Activated CD4-positive, CD25-positive, alpha-beta regulatory T cell treated with anti-CD3 and anti-CD28 coated beads, Interleukin-2, amount 50 U/mL, for 72 hours (primary cell): ENCODE results near the gene ATG14.
"Not testable (repeated sequence)": the region's sequence is repeated elsewhere in the genome, so short reads cannot be mapped to it uniquely, and the experiment has no call there.

Experiments used
- DNase-seq: peaks from one replicate; pipeline ENCODE4 v3.0.0; 2021

Gene ATG14

DNA sequence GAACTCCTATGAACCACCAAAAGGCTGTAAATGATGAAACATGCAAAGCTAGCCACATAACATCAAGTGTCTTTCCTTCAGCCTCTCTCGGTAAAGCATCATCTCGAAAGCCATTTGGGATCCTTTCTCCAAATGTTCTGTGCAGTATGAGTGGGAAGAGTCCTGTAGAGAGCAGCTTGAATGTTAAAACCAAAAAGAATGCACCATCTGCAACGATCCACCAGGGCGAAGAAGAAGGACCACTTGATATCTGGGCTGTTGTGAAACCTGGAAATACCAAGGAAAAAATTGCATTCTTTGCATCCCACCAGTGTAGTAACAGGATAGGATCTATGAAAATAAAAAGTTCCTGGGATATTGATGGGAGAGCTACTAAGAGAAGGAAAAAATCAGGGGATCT lies 61.2 kb downstream of the ATG14 start:
- no peak for DNase-seq

GRCh38 chr14:55349565-55349964 lies 62.1 kb downstream of the ATG14 start:
- no peak for DNase-seq

- DNase-seq: no peak
These were observed 62.7 kb downstream of the ATG14 start for GRCh38 chr14:55348766-55349453.

- DNase-seq: no peak
These were observed 63.9 kb downstream of the ATG14 start for GRCh38 chr14:55347748-55348147.

DNA sequence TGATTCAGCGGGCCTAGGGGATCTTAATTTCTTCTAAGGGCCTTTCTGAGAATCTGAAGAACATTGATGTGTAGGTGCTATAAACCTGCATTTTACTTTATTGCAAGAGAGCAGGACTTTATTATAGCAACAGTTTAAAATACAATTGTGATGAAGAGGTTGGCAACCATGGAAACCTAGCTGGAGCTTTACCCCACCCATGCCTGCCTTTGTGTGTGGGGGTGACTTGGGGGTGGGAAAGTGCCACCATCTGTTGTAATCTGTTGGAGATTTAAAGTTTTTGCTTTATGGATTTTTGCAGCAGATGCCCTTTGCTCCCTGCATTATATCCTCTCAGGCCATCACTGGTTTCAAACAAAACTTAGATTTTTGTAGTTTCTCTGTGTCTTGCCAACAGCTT lies 64.6 kb downstream of the ATG14 start:
- no peak for DNase-seq

- not testable (repeated sequence) for DNase-seq
These were observed 67.0 kb downstream of the ATG14 start for GRCh38 chr14:55344582-55345163.

- DNase-seq: no peak
These were observed 69.8 kb downstream of the ATG14 start for GRCh38 chr14:55341781-55342180.

DNA sequence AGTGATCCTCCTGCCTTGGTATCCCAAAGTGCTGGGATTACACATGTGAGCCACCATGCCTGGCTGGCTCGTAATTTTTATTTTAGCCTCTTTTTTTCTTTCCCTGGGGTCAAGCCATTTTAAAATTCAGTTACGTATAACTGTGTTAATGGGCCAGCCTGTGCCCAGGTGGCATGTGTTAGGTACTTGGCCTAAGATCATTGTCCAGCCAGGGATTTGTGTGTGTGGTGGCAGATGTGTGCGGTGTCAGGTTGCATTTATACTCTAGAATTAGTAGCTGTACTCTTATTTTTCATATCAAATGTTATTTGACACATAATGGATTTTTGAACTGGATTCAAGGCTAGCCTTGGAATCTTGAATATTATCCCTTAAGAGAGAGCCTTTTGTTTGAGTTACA lies 71.1 kb downstream of the ATG14 start:
- DNase-seq: no peak

GRCh38 chr14:55339770-55340169 lies 71.9 kb downstream of the ATG14 start:
- no peak for DNase-seq

DNA sequence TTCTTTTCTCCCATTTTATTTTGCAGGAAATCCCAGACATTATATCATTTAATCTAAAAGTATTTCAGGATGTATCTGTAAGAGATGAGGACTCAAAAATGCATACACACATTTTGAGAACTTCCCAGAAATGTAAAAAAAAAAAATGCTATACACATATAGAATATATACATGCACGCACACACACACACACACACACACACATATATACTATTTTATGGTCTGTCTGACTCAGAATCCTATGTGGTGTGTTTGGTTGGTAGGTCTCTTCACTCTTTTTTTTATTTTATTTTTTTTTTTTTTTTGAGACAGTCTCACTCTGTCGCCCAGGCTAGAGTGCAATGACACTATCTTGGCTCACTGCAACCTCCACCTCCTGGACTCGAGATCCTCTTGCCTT lies 74.9 kb downstream of the ATG14 start:
- no peak for DNase-seq

DNA sequence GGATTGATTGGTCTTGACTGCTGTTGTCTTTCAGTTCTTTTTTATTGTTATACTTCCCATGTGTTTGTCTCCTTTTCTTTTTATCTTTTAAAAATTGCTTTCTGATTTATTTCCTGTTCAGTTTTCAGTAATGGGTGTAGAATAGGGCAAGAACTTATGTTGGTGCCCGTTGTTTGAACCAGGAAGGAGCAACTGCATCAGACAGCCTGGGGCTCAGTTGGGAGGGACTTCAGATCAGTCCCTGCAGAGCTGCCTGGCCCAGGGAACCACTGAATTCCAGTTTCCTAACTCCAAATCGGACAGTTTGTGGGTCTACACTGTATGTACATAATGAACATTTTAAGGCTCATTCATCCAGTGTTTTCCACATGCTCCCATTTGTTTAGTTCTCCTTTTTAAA lies 75.5 kb downstream of the ATG14 start:
- no peak for DNase-seq

DNA sequence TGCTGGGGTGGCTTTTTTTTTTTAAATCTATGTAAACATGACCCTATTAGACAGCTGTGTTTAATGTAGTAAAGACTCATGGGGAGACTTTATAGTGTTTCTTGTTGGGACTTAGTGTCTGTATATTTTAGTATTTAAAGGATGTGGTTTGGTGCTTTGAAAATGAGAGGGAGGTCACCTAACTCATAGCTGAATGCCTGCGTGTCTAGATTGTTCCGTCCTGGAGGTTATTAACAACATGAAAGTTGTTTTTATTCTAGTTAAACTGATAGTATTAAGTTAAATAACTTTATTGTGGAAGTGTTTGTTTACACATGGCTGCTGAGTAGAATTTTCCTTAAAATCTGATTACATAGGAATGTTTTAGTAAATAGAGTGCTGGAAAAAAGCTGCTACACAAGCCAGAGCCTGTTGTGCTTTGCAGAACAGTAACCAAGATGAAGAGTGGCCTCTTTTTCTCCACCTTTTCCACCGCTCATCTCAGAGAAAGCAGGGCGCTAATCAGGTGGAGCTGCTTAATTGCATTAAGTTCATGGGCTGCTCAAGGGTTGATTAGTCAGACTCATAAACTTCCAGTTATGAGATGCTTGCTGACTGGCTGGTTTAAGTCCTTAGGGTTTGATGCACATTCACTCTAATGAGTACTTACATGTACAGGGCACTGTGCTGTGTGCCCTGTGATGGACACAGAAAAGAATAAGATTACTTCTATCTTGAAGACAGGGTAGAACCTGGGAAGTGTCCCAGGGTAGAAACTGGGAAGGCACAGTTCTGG lies 77.7 kb downstream of the ATG14 start:
- DNase-seq: no peak

- DNase-seq: no peak
These were observed 78.7 kb downstream of the ATG14 start for GRCh38 chr14:55332654-55333570.

- DNase-seq: no peak
These were observed 81.5 kb downstream of the ATG14 start for GRCh38 chr14:55329999-55330710.

- DNase-seq: no peak
These were observed 83.3 kb downstream of the ATG14 start for GRCh38 chr14:55328317-55328716.

DNA sequence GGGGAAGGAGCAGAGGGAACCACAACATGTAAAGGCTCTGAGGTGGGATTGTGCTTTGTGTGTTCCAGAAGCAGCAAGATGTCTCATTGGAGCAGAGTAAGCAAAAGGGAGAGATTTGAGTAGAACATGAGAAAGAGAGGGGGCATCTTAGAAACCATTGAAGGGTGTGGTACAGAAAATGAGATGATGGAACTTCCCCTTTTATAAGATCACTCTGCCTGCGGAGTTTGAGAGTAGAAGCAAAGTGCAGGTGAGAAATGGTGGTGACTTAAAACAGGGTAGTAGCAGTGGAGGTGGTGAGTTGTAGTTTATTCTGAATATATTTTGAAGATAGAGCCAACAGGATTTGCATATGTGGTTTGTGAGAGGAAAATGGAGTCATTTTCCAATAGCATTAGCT lies 84.5 kb downstream of the ATG14 start:
- DNase-seq: no peak

GRCh38 chr14:55324812-55325211 lies 86.8 kb downstream of the ATG14 start:
- no peak for DNase-seq

DNA sequence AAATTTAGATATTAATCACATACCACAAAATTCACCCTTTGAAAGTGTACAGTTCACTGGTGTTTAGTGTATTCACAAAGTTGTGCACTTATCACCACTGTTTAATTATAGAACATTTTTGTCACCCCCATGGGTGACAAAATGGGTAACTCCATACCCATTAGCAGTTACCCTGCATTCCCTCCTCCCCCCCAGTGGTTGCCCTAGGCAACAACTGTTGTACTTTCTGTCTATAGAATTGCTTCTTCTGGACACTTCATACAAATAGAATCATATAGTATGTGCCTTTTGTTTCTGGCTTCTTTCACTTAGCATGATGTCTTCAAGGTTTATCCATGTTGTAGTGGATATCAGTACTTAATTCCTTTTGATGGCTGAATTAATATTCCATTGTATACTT lies 87.7 kb downstream of the ATG14 start:
- no peak for DNase-seq

DNA sequence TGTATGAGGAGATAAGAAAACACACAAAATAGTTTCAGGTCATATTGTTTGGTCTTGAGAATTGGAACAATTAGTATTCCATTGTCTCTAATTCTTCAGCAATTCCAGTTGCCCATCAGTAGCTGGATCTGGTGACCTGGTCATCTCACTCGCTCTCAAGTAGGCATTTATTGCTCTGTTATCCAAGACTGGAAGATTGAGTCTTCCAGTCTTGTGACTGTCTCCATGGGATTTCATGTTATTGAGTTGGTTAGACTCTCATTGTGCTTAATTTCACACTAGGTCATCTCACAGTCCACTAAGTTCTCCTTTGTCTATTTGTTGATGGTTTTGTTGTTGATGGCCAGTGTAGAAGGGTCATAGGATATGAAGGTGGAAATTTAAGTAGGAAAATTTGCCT lies 92.9 kb downstream of the ATG14 start:
- no peak for DNase-seq

DNA sequence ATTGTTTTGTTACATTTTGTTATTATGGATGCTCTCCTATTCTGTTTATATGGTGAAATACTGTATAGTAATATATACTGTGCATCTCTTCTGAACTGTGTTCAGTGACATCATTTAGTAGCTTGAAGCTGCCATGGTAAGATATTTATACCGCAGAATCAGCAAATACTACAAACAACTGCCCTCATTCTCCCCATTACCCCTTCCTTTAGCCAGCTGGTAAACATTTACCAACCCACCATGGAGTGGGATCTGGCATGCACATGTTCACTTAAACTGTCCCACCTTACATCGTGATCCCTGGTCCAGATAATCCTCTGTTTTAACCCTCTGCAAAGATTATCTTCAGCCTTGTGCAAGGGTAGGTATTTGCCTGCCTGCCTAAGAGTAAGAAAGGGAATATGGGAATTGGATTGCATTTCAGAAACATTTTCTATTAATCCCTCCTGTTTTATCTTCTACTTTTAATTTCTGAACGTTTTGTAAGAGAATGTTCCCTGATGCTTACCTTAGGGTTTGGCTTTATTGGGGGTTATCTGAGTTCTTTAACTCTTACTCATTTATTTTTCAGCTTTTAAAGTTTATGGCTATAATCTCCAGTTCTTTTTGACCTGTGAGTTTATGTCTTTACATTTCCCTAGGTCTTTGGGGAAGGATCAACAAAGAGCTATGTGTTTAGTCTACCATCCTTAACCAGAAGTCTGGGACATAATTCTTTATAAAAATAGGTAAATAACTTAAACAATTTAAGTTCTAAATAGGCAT lies 93.9 kb downstream of the ATG14 start:
- no peak for DNase-seq

DNA sequence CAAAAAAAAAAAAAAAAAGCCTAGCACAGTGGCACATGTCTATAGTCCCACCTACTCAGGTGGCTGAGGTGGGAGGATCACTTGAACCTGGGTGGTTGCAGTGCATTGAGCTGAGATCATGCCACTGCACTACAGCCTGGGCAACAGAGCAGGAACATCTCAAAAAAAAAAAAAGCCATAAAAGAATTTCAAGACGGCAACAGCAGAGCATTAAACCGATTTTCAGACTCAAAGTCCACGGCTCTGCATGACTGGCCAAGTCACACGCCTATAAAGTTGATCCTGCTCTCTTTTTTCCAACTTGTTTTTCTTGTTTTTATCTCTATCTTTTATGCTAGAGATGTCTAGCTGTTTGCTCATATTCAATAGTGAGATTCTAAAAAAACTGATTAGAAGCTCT lies 95.1 kb downstream of the ATG14 start:
- no peak for DNase-seq
